GM12878 (cell line): ENCODE results near the gene SNCB. TPM values are rescaled to one million over a fixed set of nuclear protein-coding genes. Genes with fewer than 3 reads are reported as not detected.

Source experiments
- ASH2L ChIP-seq: fragments of 300-600, 200-600 bp; sonication (generic); IDR thresholded peaks from 2 replicates; pipeline ENCODE4 v1.6.1; 2017; ENCODE audit warnings: low read depth, mild to moderate bottlenecking, borderline replicate concordance
- CHD4 ChIP-seq: fragments of 200-600 bp; sonication (generic); IDR thresholded peaks from 2 replicates; pipeline ENCODE4 v1.6.1; 2016; ENCODE audit warnings: mild to moderate bottlenecking
- CREB1 ChIP-seq: IDR thresholded peaks from 2 replicates; pipeline ENCODE4 v1.6.1; 2012; ENCODE audit warnings: low read depth, mild to moderate bottlenecking, inconsistent platforms
- CUX1 ChIP-seq: IDR thresholded peaks from 2 replicates; pipeline ENCODE4 v1.6.1; 2012; ENCODE audit warnings: improper control_type of control experiment, low read depth, low read length; ENCODE audit not compliant: insufficient replicate concordance
- GABPA ChIP-seq: IDR thresholded peaks from 2 replicates; pipeline ENCODE4 v1.6.1; 2014; ENCODE audit warnings: antibody characterized with exemption, low read depth, mild to moderate bottlenecking, inconsistent platforms
- KAT2A ChIP-seq: conservative IDR thresholded peaks from 2 replicates; pipeline ENCODE4 v1.6.1; 2011; ENCODE audit warnings: low read depth, low read length; ENCODE audit not compliant: control insufficient read depth
- KLF5 ChIP-seq: fragments of 450-650 bp; IDR thresholded peaks from 2 replicates; pipeline ENCODE4 v1.6.1; 2014; ENCODE audit warnings: mild to moderate bottlenecking; ENCODE audit not compliant: partially characterized antibody
- NRF1 ChIP-seq: conservative IDR thresholded peaks from 2 replicates; pipeline ENCODE4 v1.6.1; 2011; ENCODE audit warnings: mild to moderate bottlenecking, low read depth, low read length, improper control_type of control experiment
- PAX5 ChIP-seq: IDR thresholded peaks from 2 replicates; pipeline ENCODE4 v1.6.1; 2011; ENCODE audit warnings: low read depth, low read length, borderline replicate concordance
- RB1 ChIP-seq: fragments of 450-650 bp; formaldehyde crosslinking; IDR thresholded peaks from 2 replicates; pipeline ENCODE4 v1.6.1; 2017; ENCODE audit warnings: mild to moderate bottlenecking, borderline replicate concordance
- SREBF2 ChIP-seq: IDR thresholded peaks from 2 replicates; pipeline ENCODE4 v1.6.1; 2012; ENCODE audit warnings: mild to moderate bottlenecking, low read length
- TAF1 ChIP-seq: IDR thresholded peaks from 2 replicates; pipeline ENCODE4 v1.6.1; 2011; ENCODE audit warnings: mild to moderate bottlenecking, low read depth, low read length, borderline replicate concordance
- TARDBP ChIP-seq: IDR thresholded peaks from 2 replicates; pipeline ENCODE4 v1.6.1; 2016; ENCODE audit warnings: borderline replicate concordance
- USF1 ChIP-seq: IDR thresholded peaks from 2 replicates; pipeline ENCODE4 v1.6.1; 2011; ENCODE audit warnings: borderline replicate concordance, low read depth, mild to moderate bottlenecking, moderate library complexity, mixed read lengths, low read length; ENCODE audit not compliant: insufficient read depth; ENCODE audit errors: extremely low read length
- ZBED1 ChIP-seq: IDR thresholded peaks from 2 replicates; pipeline ENCODE4 v1.6.1; 2016; ENCODE audit warnings: borderline replicate concordance
- polyA plus RNA-seq, 11 experiments: library from polyadenylated mRNA; depleted of rRNA in 4 of 11; unstranded in 6 of 11; stranded (reverse) in 5 of 11; fragments of >200 nt; fragmentation: Nextera tagmentation in 4 of 11; fragmentation: Illumina TruSeq in 1 of 11; extraction: Ambion mirVana in 4 of 11; extraction: Trizol in 1 of 11; gene quantifications; 1 replicate in 1 of 11; 2 replicates in 10 of 11; pipeline versions ENCODE4 v1.2.1 to v1.2.3, GENCODE V29; 2011 to 2016; ENCODE audit warnings: inconsistent platforms in 2 of 11, missing spikeins in 2 of 11, low read depth in 1 of 11
- total RNA-seq, 4 experiments: library from RNA; depleted of rRNA in 3 of 4; stranded (reverse); fragments of >200 nt in 3 of 4; fragmentation: Illumina TruSeq in 1 of 4; extraction: Trizol in 1 of 4; gene quantifications; 2 replicates each; pipeline versions ENCODE4 v1.2.1 to v1.2.3, GENCODE V29; 2013 to 2021
- TF ChIP-seq, protein P1 (sequence below): fragments of 450-650 bp; formaldehyde crosslinking; IDR thresholded peaks from 2 replicates; pipeline ENCODE4 v1.4.0; 2020; ENCODE audit warnings: mild to moderate bottlenecking, moderate library complexity
- TF ChIP-seq, protein P2 (sequence below): fragments of 450-650 bp; IDR thresholded peaks from 2 replicates; pipeline ENCODE4 v1.6.1; 2018; ENCODE audit warnings: borderline replicate concordance, mild to moderate bottlenecking; ENCODE audit not compliant: partially characterized antibody

SNCB gene
- total and polyA plus RNA-seq, 10 of the 15 experiments (the other 5 are each of a cell fraction or from before 2014, with no cell fraction given), result 0.75 TPM; not detected in 9

GRCh38 chr5:176647030-176647842 is 16.9 kb upstream of the SNCB start, which contains the start of gene TSPAN17 (continued):
- TF ChIP-seq GABPA (no peak), NRF1 (peak; percentile 27; the same call in 1 of the 2 replicates), KLF5 (no peak), ZBED1 (no peak), RB1 (peak; percentile 75; the same call in 1 of the 2 replicates), KAT2A (no peak), TARDBP (no peak), CREB1 (no peak), CHD4 (no peak), CUX1 (no peak), PAX5 (no peak), ASH2L (no peak), USF1 (no peak), SREBF2 (no peak), TAF1 (peak; percentile 78; the same call in 1 of the 2 replicates)
- TF ChIP-seq, protein P1, sequence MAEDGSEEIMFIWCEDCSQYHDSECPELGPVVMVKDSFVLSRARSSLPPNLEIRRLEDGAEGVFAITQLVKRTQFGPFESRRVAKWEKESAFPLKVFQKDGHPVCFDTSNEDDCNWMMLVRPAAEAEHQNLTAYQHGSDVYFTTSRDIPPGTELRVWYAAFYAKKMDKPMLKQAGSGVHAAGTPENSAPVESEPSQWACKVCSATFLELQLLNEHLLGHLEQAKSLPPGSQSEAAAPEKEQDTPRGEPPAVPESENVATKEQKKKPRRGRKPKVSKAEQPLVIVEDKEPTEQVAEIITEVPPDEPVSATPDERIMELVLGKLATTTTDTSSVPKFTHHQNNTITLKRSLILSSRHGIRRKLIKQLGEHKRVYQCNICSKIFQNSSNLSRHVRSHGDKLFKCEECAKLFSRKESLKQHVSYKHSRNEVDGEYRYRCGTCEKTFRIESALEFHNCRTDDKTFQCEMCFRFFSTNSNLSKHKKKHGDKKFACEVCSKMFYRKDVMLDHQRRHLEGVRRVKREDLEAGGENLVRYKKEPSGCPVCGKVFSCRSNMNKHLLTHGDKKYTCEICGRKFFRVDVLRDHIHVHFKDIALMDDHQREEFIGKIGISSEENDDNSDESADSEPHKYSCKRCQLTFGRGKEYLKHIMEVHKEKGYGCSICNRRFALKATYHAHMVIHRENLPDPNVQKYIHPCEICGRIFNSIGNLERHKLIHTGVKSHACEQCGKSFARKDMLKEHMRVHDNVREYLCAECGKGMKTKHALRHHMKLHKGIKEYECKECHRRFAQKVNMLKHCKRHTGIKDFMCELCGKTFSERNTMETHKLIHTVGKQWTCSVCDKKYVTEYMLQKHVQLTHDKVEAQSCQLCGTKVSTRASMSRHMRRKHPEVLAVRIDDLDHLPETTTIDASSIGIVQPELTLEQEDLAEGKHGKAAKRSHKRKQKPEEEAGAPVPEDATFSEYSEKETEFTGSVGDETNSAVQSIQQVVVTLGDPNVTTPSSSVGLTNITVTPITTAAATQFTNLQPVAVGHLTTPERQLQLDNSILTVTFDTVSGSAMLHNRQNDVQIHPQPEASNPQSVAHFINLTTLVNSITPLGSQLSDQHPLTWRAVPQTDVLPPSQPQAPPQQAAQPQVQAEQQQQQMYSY (CRISPR knock-in tag), result no peak
- TF ChIP-seq, protein P2, sequence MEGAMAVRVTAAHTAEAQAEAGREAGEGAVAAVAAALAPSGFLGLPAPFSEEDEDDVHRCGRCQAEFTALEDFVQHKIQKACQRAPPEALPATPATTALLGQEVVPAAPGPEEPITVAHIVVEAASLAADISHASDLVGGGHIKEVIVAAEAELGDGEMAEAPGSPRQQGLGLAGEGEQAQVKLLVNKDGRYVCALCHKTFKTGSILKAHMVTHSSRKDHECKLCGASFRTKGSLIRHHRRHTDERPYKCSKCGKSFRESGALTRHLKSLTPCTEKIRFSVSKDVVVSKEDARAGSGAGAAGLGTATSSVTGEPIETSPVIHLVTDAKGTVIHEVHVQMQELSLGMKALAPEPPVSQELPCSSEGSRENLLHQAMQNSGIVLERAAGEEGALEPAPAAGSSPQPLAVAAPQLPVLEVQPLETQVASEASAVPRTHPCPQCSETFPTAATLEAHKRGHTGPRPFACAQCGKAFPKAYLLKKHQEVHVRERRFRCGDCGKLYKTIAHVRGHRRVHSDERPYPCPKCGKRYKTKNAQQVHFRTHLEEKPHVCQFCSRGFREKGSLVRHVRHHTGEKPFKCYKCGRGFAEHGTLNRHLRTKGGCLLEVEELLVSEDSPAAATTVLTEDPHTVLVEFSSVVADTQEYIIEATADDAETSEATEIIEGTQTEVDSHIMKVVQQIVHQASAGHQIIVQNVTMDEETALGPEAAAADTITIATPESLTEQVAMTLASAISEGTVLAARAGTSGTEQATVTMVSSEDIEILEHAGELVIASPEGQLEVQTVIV, result no peak
